ENCODE data around the gene CENPA. TPM values are rescaled to one million over a fixed set of nuclear protein-coding genes. Genes with fewer than 3 reads are reported as not detected.
"Not testable (repeated sequence)": the region's sequence is repeated elsewhere in the genome, so short reads cannot be mapped to it uniquely, and the experiment has no call there.

CENPA gene
- total RNA-seq, 4 donors from 2014 or later: 0.46 to 1.1 TPM; not detected in 2

DNA sequence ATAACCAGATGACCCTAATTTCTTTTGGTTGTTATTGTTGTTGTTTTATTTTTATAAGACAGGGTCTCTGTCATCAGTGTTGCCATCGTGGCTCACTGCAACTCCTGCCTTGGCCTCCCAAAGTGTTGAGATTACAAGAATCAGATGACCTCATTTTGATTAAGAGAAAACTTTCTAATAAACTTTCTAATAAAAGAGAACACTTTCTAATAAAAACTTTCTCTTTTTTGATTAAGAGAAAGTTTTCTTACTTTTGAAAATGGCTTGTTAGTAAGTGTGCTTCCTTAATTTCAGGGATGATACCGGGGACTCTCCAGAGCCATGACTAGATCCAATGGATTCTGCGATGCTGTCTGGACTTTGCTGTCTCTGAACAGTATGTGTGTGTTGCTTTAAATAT, 7.7 kb downstream of the CENPA start:
- TF ChIP-seq, protein P1, sequence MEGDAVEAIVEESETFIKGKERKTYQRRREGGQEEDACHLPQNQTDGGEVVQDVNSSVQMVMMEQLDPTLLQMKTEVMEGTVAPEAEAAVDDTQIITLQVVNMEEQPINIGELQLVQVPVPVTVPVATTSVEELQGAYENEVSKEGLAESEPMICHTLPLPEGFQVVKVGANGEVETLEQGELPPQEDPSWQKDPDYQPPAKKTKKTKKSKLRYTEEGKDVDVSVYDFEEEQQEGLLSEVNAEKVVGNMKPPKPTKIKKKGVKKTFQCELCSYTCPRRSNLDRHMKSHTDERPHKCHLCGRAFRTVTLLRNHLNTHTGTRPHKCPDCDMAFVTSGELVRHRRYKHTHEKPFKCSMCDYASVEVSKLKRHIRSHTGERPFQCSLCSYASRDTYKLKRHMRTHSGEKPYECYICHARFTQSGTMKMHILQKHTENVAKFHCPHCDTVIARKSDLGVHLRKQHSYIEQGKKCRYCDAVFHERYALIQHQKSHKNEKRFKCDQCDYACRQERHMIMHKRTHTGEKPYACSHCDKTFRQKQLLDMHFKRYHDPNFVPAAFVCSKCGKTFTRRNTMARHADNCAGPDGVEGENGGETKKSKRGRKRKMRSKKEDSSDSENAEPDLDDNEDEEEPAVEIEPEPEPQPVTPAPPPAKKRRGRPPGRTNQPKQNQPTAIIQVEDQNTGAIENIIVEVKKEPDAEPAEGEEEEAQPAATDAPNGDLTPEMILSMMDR (IDR thresholded peaks at IDR 0.05): no peak
- no peak for DNase-seq (ENCODE audit: low spot score)
- ATAC-seq (ENCODE audit: low FRiP score): no peak

DNA sequence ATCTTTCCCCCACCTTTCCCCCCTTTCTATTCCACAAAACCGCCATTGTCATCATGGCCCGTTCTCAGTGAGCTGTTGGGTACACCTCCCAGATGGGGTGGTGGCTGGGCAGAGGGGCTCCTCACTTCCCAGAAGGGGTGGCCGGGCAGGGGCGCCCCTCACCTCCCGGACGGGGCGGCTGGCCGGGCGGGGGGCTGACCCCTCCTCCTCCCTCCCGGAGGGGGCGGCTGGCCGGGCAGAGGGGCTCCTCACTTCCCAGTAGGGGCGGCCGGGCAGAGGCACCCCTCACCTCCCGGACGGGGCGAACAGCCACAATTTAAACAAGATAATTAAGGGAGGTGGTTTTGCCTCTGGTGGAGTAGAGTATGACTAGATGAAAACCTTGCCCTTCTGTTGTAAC, 9.3 kb downstream of the CENPA start:
- ATAC-seq (ENCODE audit: low FRiP score); DNase-seq (ENCODE audit: low spot score): not testable (repeated sequence)

DNA sequence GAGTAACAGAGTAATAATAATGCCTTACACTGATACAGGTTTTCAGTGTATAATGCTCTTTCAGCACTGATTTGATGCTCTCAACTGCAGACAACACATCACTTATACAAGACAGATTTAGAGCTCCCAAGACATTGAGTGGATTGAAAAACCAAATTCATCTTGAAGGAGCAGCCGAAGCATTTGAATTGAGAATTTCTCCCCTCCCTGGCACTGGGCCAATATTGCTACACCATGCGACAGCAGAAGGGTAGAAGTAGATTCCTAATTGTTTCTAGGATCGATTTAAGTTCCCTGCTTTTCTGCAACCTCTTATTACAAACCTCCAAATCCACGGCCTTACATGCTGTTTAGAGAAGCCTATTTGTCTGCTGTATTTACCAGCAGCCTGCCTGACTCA, 15.5 kb downstream of the CENPA start:
- DNase-seq (ENCODE audit: low spot score) (no peak), ATAC-seq (ENCODE audit: low FRiP score) (no peak)
- TF ChIP-seq, protein P1 (IDR thresholded peaks at IDR 0.05): no peak

DNA sequence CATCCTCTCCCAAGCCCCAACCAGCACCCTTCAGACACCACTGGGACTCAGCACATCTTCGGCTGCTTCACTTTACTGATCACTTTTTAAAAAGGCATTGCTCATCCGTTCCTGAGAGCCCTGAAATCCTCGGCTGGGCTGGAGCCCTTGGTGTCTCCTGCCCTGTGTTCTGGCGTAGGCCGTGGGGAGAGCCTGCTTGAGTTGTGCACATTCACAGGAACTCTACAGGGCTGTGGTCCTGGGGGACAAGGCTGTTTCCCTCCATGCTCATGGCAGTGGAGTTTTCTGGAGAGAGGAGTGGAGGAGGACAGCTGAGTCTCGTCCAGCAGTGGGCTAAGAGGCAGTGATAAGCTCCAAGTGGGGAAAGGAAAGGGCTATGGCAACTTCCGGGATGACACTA, 15.9 kb downstream of the CENPA start:
- DNase-seq (ENCODE audit: low spot score) (no peak), ATAC-seq (ENCODE audit: low FRiP score) (no peak)
- TF ChIP-seq, protein P1 (IDR thresholded peaks at IDR 0.05): no peak

DNA sequence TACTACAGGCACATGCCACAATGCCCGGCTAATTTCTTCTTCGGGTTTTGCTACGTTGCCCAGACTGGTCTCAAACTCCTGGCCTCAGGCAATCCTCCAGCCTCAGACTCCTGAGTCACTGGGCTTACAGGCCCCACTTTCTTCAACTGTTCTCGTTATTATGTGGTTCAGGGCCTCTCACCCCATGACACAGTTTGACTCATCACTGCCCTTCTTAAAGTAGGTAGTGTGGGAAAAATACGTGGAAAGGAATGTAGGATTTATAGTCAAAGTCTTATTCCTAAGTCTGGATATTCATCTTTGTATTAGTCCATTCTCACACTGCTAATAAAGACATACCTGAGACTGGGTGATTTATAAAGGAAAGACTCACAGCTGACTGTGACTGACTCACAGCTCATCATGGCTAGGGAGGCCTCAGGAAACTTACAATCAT, 19.4 kb downstream of the CENPA start:
- ATAC-seq (ENCODE audit: low FRiP score) (no peak), DNase-seq (ENCODE audit: low spot score) (no peak)
- TF ChIP-seq, protein P1 (IDR thresholded peaks at IDR 0.05): no peak

DNA sequence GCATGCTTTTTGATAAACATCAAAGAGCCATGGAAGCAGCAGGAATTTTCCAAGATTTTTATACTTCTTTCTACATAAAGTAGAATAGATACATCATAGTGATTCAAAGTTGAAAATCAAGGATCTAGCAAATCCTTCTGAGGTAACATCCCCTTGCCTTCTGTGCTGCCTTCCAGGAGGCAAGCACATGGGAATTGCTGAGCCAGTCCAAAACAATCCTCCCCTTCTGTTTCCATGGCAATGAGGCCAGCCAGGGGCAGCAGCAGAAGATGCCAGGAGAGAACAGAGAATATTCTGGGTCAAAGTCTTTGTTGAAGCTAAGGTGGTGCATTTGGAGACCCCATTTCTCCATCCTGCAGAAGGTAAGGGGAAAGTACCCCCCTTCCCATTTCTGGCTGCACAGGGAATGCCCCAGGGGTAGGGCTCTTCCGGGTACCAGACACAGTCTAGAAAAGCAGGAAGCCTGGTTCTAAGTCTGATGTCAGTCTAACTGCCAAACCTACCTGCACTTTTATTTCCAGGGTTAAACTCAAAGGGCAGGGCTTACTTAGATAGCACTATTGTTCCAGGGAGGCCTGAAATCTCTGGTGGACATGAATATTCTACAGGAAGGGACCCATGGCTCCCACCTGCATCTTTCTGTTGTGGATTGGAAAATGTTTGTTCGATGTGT, 22.1 kb downstream of the CENPA start:
- DNase-seq (ENCODE audit: low spot score) (no peak), ATAC-seq (ENCODE audit: low FRiP score) (no peak)
- TF ChIP-seq, protein P1 (IDR thresholded peaks at IDR 0.05): no peak

GRCh38 chr2:26809211-26809610, 23.4 kb downstream of the CENPA start:
- TF ChIP-seq, protein P1 (IDR thresholded peaks at IDR 0.05): no peak
- ATAC-seq (ENCODE audit: low FRiP score): no peak
- no peak for DNase-seq (ENCODE audit: low spot score)

Data from omental fat pad (tissue), 4 donors.